PFSK-1 (cell line): Measurements from ENCODE around the gene RAC2.

Experiments
- FOXP2 ChIP-seq: optimal IDR thresholded peaks from 2 replicates; pipeline ENCODE3; 2011; ENCODE audit warnings: borderline replicate concordance, control low read depth, inconsistent platforms; ENCODE audit not compliant: insufficient read depth; ENCODE audit errors: extremely low read length, extremely low read depth
- POLR2AphosphoS5 ChIP-seq: IDR thresholded peaks from 2 replicates; pipeline ENCODE4 v1.6.1; 2012; ENCODE audit warnings: low read depth, mild to moderate bottlenecking, control low read depth, low read length, moderate library complexity
- SIN3A ChIP-seq: IDR thresholded peaks from 2 replicates; pipeline ENCODE4 v1.6.1; 2012; ENCODE audit warnings: mild to moderate bottlenecking, low read length, moderate library complexity, borderline replicate concordance; ENCODE audit not compliant: insufficient read depth
- TAF1 ChIP-seq: IDR thresholded peaks from 2 replicates; pipeline ENCODE4 v1.6.1; 2012; ENCODE audit warnings: low read length, control low read depth, borderline replicate concordance; ENCODE audit not compliant: insufficient read depth
- TF ChIP-seq, protein P1 (sequence below), 2 experiments: IDR thresholded peaks; 2 replicates each; pipeline versions ENCODE4 v1.6.1 to v1.8.0; 2011 to 2012; ENCODE audit warnings: low read depth in 2 of 2, low read length in 2 of 2, control low read depth in 1 of 2, inconsistent platforms in 1 of 2, mild to moderate bottlenecking in 1 of 2, moderate library complexity in 1 of 2; ENCODE audit not compliant: insufficient read depth in 1 of 2

The RAC2 gene

GRCh38 chr22:37218771-37219411 lies 25.2 kb downstream of the RAC2 start:
- no peak for TF ChIP-seq FOXP2
- TF ChIP-seq TAF1 = no peak
- no peak for TF ChIP-seq POLR2AphosphoS5
- TF ChIP-seq SIN3A = no peak
- TF ChIP-seq, protein P1, sequence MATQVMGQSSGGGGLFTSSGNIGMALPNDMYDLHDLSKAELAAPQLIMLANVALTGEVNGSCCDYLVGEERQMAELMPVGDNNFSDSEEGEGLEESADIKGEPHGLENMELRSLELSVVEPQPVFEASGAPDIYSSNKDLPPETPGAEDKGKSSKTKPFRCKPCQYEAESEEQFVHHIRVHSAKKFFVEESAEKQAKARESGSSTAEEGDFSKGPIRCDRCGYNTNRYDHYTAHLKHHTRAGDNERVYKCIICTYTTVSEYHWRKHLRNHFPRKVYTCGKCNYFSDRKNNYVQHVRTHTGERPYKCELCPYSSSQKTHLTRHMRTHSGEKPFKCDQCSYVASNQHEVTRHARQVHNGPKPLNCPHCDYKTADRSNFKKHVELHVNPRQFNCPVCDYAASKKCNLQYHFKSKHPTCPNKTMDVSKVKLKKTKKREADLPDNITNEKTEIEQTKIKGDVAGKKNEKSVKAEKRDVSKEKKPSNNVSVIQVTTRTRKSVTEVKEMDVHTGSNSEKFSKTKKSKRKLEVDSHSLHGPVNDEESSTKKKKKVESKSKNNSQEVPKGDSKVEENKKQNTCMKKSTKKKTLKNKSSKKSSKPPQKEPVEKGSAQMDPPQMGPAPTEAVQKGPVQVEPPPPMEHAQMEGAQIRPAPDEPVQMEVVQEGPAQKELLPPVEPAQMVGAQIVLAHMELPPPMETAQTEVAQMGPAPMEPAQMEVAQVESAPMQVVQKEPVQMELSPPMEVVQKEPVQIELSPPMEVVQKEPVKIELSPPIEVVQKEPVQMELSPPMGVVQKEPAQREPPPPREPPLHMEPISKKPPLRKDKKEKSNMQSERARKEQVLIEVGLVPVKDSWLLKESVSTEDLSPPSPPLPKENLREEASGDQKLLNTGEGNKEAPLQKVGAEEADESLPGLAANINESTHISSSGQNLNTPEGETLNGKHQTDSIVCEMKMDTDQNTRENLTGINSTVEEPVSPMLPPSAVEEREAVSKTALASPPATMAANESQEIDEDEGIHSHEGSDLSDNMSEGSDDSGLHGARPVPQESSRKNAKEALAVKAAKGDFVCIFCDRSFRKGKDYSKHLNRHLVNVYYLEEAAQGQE (IDR thresholded peaks at IDR 0.05; ENCODE audit: insufficient read depth in 1 of 2, low read depth in 2 of 2, low read length in 2 of 2) = no peak

- TF ChIP-seq, protein P1 (IDR thresholded peaks at IDR 0.05; ENCODE audit: insufficient read depth in 1 of 2, low read depth in 2 of 2, low read length in 2 of 2) = no peak
- TF ChIP-seq POLR2AphosphoS5 (no peak), FOXP2 (no peak), SIN3A (no peak), TAF1 (no peak)
These were observed 25.7 kb downstream of the RAC2 start for GRCh38 chr22:37218399-37218770.

GRCh38 chr22:37215890-37216289 lies 28.2 kb downstream of the RAC2 start:
- TF ChIP-seq SIN3A = no peak
- TF ChIP-seq, protein P1 (IDR thresholded peaks at IDR 0.05; ENCODE audit: insufficient read depth in 1 of 2, low read depth in 2 of 2, low read length in 2 of 2) = no peak
- TF ChIP-seq FOXP2 = no peak
- no peak for TF ChIP-seq TAF1
- no peak for TF ChIP-seq POLR2AphosphoS5

GRCh38 chr22:37214731-37215030 lies 29.4 kb downstream of the RAC2 start:
- TF ChIP-seq, protein P1 (IDR thresholded peaks at IDR 0.05; ENCODE audit: insufficient read depth in 1 of 2, low read depth in 2 of 2, low read length in 2 of 2) = no peak

GRCh38 chr22:37213941-37214730 lies 29.9 kb downstream of the RAC2 start:
- TF ChIP-seq TAF1 = no peak
- no peak for TF ChIP-seq POLR2AphosphoS5
- TF ChIP-seq FOXP2 = no peak
- no peak for TF ChIP-seq SIN3A
- TF ChIP-seq, protein P1 (IDR thresholded peaks at IDR 0.05; ENCODE audit: insufficient read depth in 1 of 2, low read depth in 2 of 2, low read length in 2 of 2) = no peak
